HepG2 (cell line): ENCODE results near the gene STK17A. TPM values are rescaled to one million over a fixed set of nuclear protein-coding genes. Genes with fewer than 3 reads are reported as not detected.

ENCODE experiments used
- CBX1 ChIP-seq: IDR thresholded peaks from one replicate; pipeline ENCODE4 v1.6.1; 2016; ENCODE audit warnings: antibody characterized with exemption, low read depth
- DNMT3B ChIP-seq: conservative IDR thresholded peaks from 2 replicates; pipeline ENCODE4 v1.6.1; 2016; ENCODE audit warnings: missing biosample characterization, control low read depth
- HCFC1 ChIP-seq: fragments of 150-350 bp; IDR thresholded peaks from 2 replicates; pipeline ENCODE4 v1.6.1; 2014; ENCODE audit warnings: low read depth, low read length
- HDAC1 ChIP-seq: sonication (generic); formaldehyde crosslinking; IDR thresholded peaks from 2 replicates; pipeline ENCODE4 v1.5.1; 2020; ENCODE audit warnings: mild to moderate bottlenecking, missing genetic modification reagents
- HOXD1 ChIP-seq: sonication (generic); formaldehyde crosslinking; IDR thresholded peaks from 2 replicates; pipeline ENCODE4 v1.5.0; 2020; ENCODE audit warnings: missing genetic modification reagents
- KLF15 ChIP-seq: sonication (generic); formaldehyde crosslinking; IDR thresholded peaks from 2 replicates; pipeline ENCODE4 v1.8.1; 2023; ENCODE audit warnings: borderline replicate concordance, mild to moderate bottlenecking, inconsistent platforms, missing genetic modification reagents, mixed read lengths
- NR1H2 ChIP-seq: sonication (generic); formaldehyde crosslinking; IDR thresholded peaks from 2 replicates; pipeline ENCODE4 v1.8.1; 2022; ENCODE audit warnings: low read depth, missing genetic modification reagents, borderline replicate concordance
- PCBP1 ChIP-seq: fragments of 200-400 bp; formaldehyde crosslinking; IDR thresholded peaks from 2 replicates; pipeline ENCODE4 v1.6.1; 2017; ENCODE audit warnings: mild to moderate bottlenecking, low read depth, low read length, borderline replicate concordance
- RBAK ChIP-seq: sonication (generic); formaldehyde crosslinking; IDR thresholded peaks from 2 replicates; pipeline ENCODE4 v1.5.1; 2020; ENCODE audit warnings: mild to moderate bottlenecking, missing genetic modification reagents
- RXRA ChIP-seq: sonication (generic); formaldehyde crosslinking; IDR thresholded peaks from 2 replicates; pipeline ENCODE4 v1.5.1; 2020; ENCODE audit warnings: missing genetic modification reagents
- SP5 ChIP-seq: IDR thresholded peaks from 2 replicates; pipeline ENCODE4 v1.6.1; 2016; ENCODE audit warnings: low read depth, borderline replicate concordance
- ZFP36 ChIP-seq: fragments of 150-350 bp; IDR thresholded peaks from 2 replicates; pipeline ENCODE4 v1.6.1; 2018; ENCODE audit warnings: borderline replicate concordance, low read length, low read depth; ENCODE audit not compliant: partially characterized antibody
- ZFP90 ChIP-seq: sonication (generic); formaldehyde crosslinking; IDR thresholded peaks from 2 replicates; pipeline ENCODE4 v1.8.0; 2022; ENCODE audit warnings: missing genetic modification reagents, mild to moderate bottlenecking, inconsistent platforms, borderline replicate concordance
- ZNF34 ChIP-seq: sonication (generic); formaldehyde crosslinking; IDR thresholded peaks from 2 replicates; pipeline ENCODE4 v1.4.0; 2020; ENCODE audit warnings: mild to moderate bottlenecking, missing genetic modification reagents, borderline replicate concordance
- ZNF687 ChIP-seq: sonication (generic); formaldehyde crosslinking; IDR thresholded peaks from 2 replicates; pipeline ENCODE4 v1.5.1; 2020; ENCODE audit warnings: mild to moderate bottlenecking, missing genetic modification reagents, moderate library complexity
- ZNF724P ChIP-seq: sonication (generic); formaldehyde crosslinking; IDR thresholded peaks from 2 replicates; pipeline ENCODE4 v1.8.0; 2022; ENCODE audit warnings: missing genetic modification reagents, borderline replicate concordance
- ZNF782 ChIP-seq: sonication (generic); formaldehyde crosslinking; IDR thresholded peaks from 2 replicates; pipeline ENCODE4 v1.4.0; 2020; ENCODE audit warnings: missing genetic modification reagents, mild to moderate bottlenecking, borderline replicate concordance
- ZNF788 ChIP-seq: sonication (generic); formaldehyde crosslinking; IDR thresholded peaks from 2 replicates; pipeline ENCODE4 v1.5.0; 2020; ENCODE audit warnings: mild to moderate bottlenecking, missing genetic modification reagents, borderline replicate concordance
- ZSCAN9 ChIP-seq: IDR thresholded peaks from 2 replicates; pipeline ENCODE4 v1.6.1; 2016; ENCODE audit warnings: borderline replicate concordance
- polyA plus RNA-seq, 8 experiments: library from polyadenylated mRNA; depleted of rRNA in 3 of 8; stranded (reverse) in 7 of 8; unstranded in 1 of 8; fragments of >200 nt; fragmentation: Illumina TruSeq in 4 of 8; extraction: Trizol in 4 of 8; gene quantifications; 2 replicates each; pipeline versions ENCODE4 v1.2.1 to v1.2.3, GENCODE V29; 2011 to 2016; ENCODE audit warnings: low read depth in 4 of 8, missing spikeins in 1 of 8, mixed read lengths in 1 of 8; ENCODE audit not compliant: insufficient read depth in 1 of 8
- total RNA-seq, 5 experiments: library from RNA; depleted of rRNA; stranded (reverse); fragments of >200 nt; fragmentation: Illumina TruSeq; extraction: Trizol; gene quantifications; 2 replicates each; pipeline ENCODE4 v1.2.3, GENCODE V29; 2016; ENCODE audit warnings: low read depth in 1 of 5
- TF ChIP-seq, protein P1 (sequence below): sonication (generic); formaldehyde crosslinking; IDR thresholded peaks from 2 replicates; pipeline ENCODE4 v1.4.0; 2020; ENCODE audit warnings: missing genetic modification reagents
- TF ChIP-seq, protein P2 (sequence below): sonication (generic); formaldehyde crosslinking; conservative IDR thresholded peaks from 2 replicates; pipeline ENCODE4 v1.4.0; 2020; ENCODE audit warnings: missing genetic modification reagents

STK17A gene
- total and polyA plus RNA-seq, 2 of the 13 experiments (the other 11 are each of a cell fraction or from before 2014, with no cell fraction given): 18.6 to 24.3 TPM

- TF ChIP-seq PCBP1 (no peak), ZNF687 (peak; percentile 60), ZFP90 (CRISPR knock-in tag) (peak; percentile 73; the same call in 1 of the 2 replicates), KLF15 (CRISPR knock-in tag) (no peak), SP5 (CRISPR knock-in tag) (no peak), RBAK (CRISPR knock-in tag) (no peak), ZNF782 (CRISPR knock-in tag) (no peak), ZNF788 (CRISPR knock-in tag) (no peak), HDAC1 (peak; percentile 84), ZNF724P (CRISPR knock-in tag) (no peak), HCFC1 (no peak), ZNF34 (CRISPR knock-in tag) (no peak), DNMT3B (no peak), NR1H2 (CRISPR knock-in tag) (no peak), RXRA (CRISPR knock-in tag) (no peak), ZFP36 (no peak), HOXD1 (CRISPR knock-in tag) (no peak), CBX1 (no peak), ZSCAN9 (CRISPR knock-in tag) (no peak)
- TF ChIP-seq, protein P1, sequence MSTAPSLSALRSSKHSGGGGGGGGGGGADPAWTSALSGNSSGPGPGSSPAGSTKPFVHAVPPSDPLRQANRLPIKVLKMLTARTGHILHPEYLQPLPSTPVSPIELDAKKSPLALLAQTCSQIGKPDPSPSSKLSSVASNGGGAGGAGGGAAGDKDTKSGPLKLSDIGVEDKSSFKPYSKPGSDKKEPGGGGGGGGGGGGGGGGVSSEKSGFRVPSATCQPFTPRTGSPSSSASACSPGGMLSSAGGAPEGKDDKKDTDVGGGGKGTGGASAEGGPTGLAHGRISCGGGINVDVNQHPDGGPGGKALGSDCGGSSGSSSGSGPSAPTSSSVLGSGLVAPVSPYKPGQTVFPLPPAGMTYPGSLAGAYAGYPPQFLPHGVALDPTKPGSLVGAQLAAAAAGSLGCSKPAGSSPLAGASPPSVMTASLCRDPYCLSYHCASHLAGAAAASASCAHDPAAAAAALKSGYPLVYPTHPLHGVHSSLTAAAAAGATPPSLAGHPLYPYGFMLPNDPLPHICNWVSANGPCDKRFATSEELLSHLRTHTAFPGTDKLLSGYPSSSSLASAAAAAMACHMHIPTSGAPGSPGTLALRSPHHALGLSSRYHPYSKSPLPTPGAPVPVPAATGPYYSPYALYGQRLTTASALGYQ: no peak
- TF ChIP-seq, protein P2, sequence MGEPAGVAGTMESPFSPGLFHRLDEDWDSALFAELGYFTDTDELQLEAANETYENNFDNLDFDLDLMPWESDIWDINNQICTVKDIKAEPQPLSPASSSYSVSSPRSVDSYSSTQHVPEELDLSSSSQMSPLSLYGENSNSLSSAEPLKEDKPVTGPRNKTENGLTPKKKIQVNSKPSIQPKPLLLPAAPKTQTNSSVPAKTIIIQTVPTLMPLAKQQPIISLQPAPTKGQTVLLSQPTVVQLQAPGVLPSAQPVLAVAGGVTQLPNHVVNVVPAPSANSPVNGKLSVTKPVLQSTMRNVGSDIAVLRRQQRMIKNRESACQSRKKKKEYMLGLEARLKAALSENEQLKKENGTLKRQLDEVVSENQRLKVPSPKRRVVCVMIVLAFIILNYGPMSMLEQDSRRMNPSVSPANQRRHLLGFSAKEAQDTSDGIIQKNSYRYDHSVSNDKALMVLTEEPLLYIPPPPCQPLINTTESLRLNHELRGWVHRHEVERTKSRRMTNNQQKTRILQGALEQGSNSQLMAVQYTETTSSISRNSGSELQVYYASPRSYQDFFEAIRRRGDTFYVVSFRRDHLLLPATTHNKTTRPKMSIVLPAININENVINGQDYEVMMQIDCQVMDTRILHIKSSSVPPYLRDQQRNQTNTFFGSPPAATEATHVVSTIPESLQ (CRISPR knock-in tag): no peak
Measured at GRCh38 chr7:43583424-43584194, 701 bp downstream of the STK17A start (continued).
